T-helper 1 cell treated with Interleukin-12 subunit alpha and Interleukin-12 subunit beta and Interleukin-4 antibody, amounts not matched to agents 30 μg/mL and 1 μg/mL, for 36 hours (primary cell): ENCODE data around the gene PLD1.
"Not testable (repeated sequence)": the region's sequence is repeated elsewhere in the genome, so short reads cannot be mapped to it uniquely, and the experiment has no call there.

Experiments used
- H3K27ac Mint-ChIP-seq: one replicate; pipeline ENCODE4 v1.8.0; 2021; ENCODE audit warnings: mild to moderate bottlenecking, mixed read lengths
- H3K27me3 Mint-ChIP-seq: one replicate; pipeline ENCODE4 v1.8.0; 2021; ENCODE audit warnings: low read depth, mixed read lengths
- H3K36me3 Mint-ChIP-seq: one replicate; pipeline ENCODE4 v1.8.0; 2021; ENCODE audit warnings: low read depth, mixed read lengths
- H3K4me1 Mint-ChIP-seq: one replicate; pipeline ENCODE4 v1.8.0; 2021; ENCODE audit warnings: low read depth, mixed read lengths
- H3K4me3 Mint-ChIP-seq: one replicate; pipeline ENCODE4 v1.8.0; 2021; ENCODE audit warnings: mild to moderate bottlenecking, moderate library complexity, mixed read lengths
- H3K9me3 Mint-ChIP-seq: one replicate; pipeline ENCODE4 v1.8.0; 2021; ENCODE audit warnings: mixed read lengths

PLD1 gene

GRCh38 chr3:171565481-171566058 is 244.7 kb downstream of the PLD1 start:
- no peaks in the 10 kb centered on the region for H3K9me3 Mint-ChIP-seq
- H3K4me3 Mint-ChIP-seq, result no peak overlapping the region
- H3K36me3 Mint-ChIP-seq, result peaks cover 11% of the 10 kb centered on the region
- H3K27ac Mint-ChIP-seq, result no peak overlapping the region
- peaks cover 14% of the 10 kb centered on the region for H3K27me3 Mint-ChIP-seq
- peaks cover 38% of the 10 kb centered on the region for H3K4me1 Mint-ChIP-seq

GRCh38 chr3:171564748-171565480 is 245.4 kb downstream of the PLD1 start:
- H3K4me3 Mint-ChIP-seq, result no peak overlapping the region
- peak overlapping the region; percentile 16 for H3K27ac Mint-ChIP-seq
- H3K9me3 Mint-ChIP-seq, result no peaks in the 10 kb centered on the region

GRCh38 chr3:171563298-171563697 is 247.0 kb downstream of the PLD1 start:
- Mint-ChIP-seq H3K36me3 (peaks cover 11% of the 10 kb centered on the region), H3K4me1 (peaks cover 46% of the 10 kb centered on the region), H3K27ac (no peak overlapping the region), H3K27me3 (no peaks in the 10 kb centered on the region), H3K4me3 (no peak overlapping the region), H3K9me3 (no peaks in the 10 kb centered on the region)

More at GRCh38 chr3:171564748-171565480, 245.4 kb downstream of the PLD1 start:
- Mint-ChIP-seq H3K4me1 (peaks cover 40% of the 10 kb centered on the region), H3K36me3 (peaks cover 11% of the 10 kb centered on the region), H3K27me3 (peaks cover 13% of the 10 kb centered on the region)

GRCh38 chr3:171562459-171562858 is 247.8 kb downstream of the PLD1 start:
- not testable (repeated sequence) for H3K27me3 Mint-ChIP-seq
- H3K4me3 Mint-ChIP-seq, result peak overlapping the region; percentile 52
- H3K27ac Mint-ChIP-seq, result peak overlapping the region; percentile 95

GRCh38 chr3:171561596-171562323 is 248.5 kb downstream of the PLD1 start:
- Mint-ChIP-seq H3K4me3 (peak overlapping the region; percentile 52), H3K4me1 (peaks cover 50% of the 10 kb centered on the region), H3K27me3 (no peaks in the 10 kb centered on the region), H3K36me3 (peaks cover 11% of the 10 kb centered on the region), H3K27ac (peak overlapping the region; percentile 95), H3K9me3 (no peaks in the 10 kb centered on the region)

More at GRCh38 chr3:171562459-171562858, 247.8 kb downstream of the PLD1 start:
- H3K9me3 Mint-ChIP-seq, result not testable (repeated sequence)
- Mint-ChIP-seq H3K4me1 (peaks cover 50% of the 10 kb centered on the region), H3K36me3 (peaks cover 11% of the 10 kb centered on the region)

GRCh38 chr3:171559586-171559985 is 250.7 kb downstream of the PLD1 start:
- Mint-ChIP-seq H3K9me3 (no peaks in the 10 kb centered on the region), H3K4me1 (peaks cover 40% of the 10 kb centered on the region), H3K4me3 (no peak overlapping the region), H3K27ac (no peak overlapping the region), H3K36me3 (peaks cover 8% of the 10 kb centered on the region), H3K27me3 (no peaks in the 10 kb centered on the region)

- peaks cover 38% of the 10 kb centered on the region for H3K4me1 Mint-ChIP-seq
- H3K36me3 Mint-ChIP-seq, result peaks cover 11% of the 10 kb centered on the region
- peaks cover 11% of the 10 kb centered on the region for H3K9me3 Mint-ChIP-seq
- H3K27me3 Mint-ChIP-seq, result no peaks in the 10 kb centered on the region
- no peak overlapping the region for H3K27ac Mint-ChIP-seq
- no peak overlapping the region for H3K4me3 Mint-ChIP-seq
These were observed 252.0 kb downstream of the PLD1 start for GRCh38 chr3:171558188-171558696.

GRCh38 chr3:171557173-171557572 is 253.1 kb downstream of the PLD1 start:
- Mint-ChIP-seq H3K36me3 (peaks cover 10% of the 10 kb centered on the region), H3K4me1 (peaks cover 32% of the 10 kb centered on the region), H3K27me3 (no peaks in the 10 kb centered on the region), H3K9me3 (peaks cover 11% of the 10 kb centered on the region), H3K27ac (no peak overlapping the region), H3K4me3 (no peak overlapping the region)

GRCh38 chr3:171556574-171557145 is 253.6 kb downstream of the PLD1 start:
- Mint-ChIP-seq H3K36me3 (peaks cover 5% of the 10 kb centered on the region), H3K27ac (peak overlapping the region; percentile 9), H3K4me3 (no peak overlapping the region), H3K9me3 (peaks cover 11% of the 10 kb centered on the region), H3K27me3 (no peaks in the 10 kb centered on the region), H3K4me1 (peaks cover 27% of the 10 kb centered on the region)

GRCh38 chr3:171556148-171556547 is 254.1 kb downstream of the PLD1 start:
- no peak overlapping the region for H3K27ac Mint-ChIP-seq
- H3K27me3 Mint-ChIP-seq, result no peaks in the 10 kb centered on the region
- H3K4me1 Mint-ChIP-seq, result peaks cover 22% of the 10 kb centered on the region
- peaks cover 3% of the 10 kb centered on the region for H3K36me3 Mint-ChIP-seq
- H3K4me3 Mint-ChIP-seq, result no peak overlapping the region
- peaks cover 11% of the 10 kb centered on the region for H3K9me3 Mint-ChIP-seq

GRCh38 chr3:171553086-171553485 is 257.2 kb downstream of the PLD1 start:
- peaks cover 5% of the 10 kb centered on the region for H3K36me3 Mint-ChIP-seq
- H3K9me3 Mint-ChIP-seq, result peaks cover 11% of the 10 kb centered on the region
- no peak overlapping the region for H3K4me3 Mint-ChIP-seq
- peaks cover 12% of the 10 kb centered on the region for H3K4me1 Mint-ChIP-seq
- no peak overlapping the region for H3K27ac Mint-ChIP-seq
- no peaks in the 10 kb centered on the region for H3K27me3 Mint-ChIP-seq

GRCh38 chr3:171552531-171552930 is 257.8 kb downstream of the PLD1 start:
- Mint-ChIP-seq H3K4me1 (peaks cover 8% of the 10 kb centered on the region), H3K27me3 (no peaks in the 10 kb centered on the region), H3K27ac (no peak overlapping the region), H3K36me3 (peaks cover 5% of the 10 kb centered on the region), H3K4me3 (no peak overlapping the region), H3K9me3 (peaks cover 11% of the 10 kb centered on the region)

- peaks cover 6% of the 10 kb centered on the region for H3K4me1 Mint-ChIP-seq
- H3K36me3 Mint-ChIP-seq, result peaks cover 5% of the 10 kb centered on the region
- H3K27me3 Mint-ChIP-seq, result no peaks in the 10 kb centered on the region
- no peak overlapping the region for H3K27ac Mint-ChIP-seq
- H3K9me3 Mint-ChIP-seq, result peaks cover 11% of the 10 kb centered on the region
- H3K4me3 Mint-ChIP-seq, result no peak overlapping the region
These were observed 259.0 kb downstream of the PLD1 start for GRCh38 chr3:171551296-171551695.
